ENCODE measurements around the gene GRIK4. TPM values are rescaled to one million over a fixed set of nuclear protein-coding genes. Genes with fewer than 3 reads are reported as not detected.

The GRIK4 gene
- total RNA-seq, 3 donors from 2014 or later (not counting 1 experiment from before 2014, with no cell fraction given) = 2.2 to 32.3 (median 21.9) TPM

DNA sequence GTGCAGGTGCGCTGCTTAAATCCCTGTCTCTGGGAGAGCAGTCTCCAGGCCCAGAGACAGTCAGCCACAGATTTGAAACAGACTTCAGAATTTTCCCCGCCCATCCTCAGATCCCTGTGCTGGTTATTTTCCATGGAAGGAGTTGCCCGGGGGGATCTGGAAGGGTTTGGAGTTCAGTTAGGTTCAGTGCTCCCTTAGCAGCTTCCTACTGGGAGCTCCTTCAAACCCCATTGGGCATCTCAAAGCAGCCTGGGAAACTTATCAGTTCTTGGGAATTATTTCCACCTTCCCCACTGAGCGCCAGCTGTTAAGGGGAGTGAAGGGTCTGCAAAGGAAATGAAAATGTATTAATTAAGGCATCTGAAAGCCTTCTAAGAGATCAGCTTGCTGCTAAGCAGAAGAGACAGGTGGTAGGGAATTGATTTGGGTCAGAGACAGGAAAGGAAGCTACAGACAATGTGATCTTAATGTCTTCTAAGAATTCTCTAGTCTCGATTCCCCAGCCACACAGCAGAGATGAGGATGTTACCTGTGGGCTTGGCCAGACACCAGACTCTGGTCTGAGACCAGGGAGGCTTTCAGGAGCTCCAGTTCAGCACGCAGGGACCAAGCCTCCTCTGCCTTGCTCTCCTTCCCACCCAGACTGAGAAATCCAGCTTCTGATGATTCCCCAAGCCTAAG, 406.2 kb downstream of the GRIK4 start:
- peaks cover 11% of the 10 kb centered on the region for H3K4me1 ChIP-seq (ENCODE audit: control insufficient read depth, insufficient read depth, low read length)
- Mint-ChIP-seq H3K27ac (peak overlapping the region in 1 of 2 donors; percentile 80), H3K4me1 (peaks cover 31 to 79% of the 10 kb centered on the region in 2 donors), H3K9me3 (no peaks in the 10 kb centered on the region), H3K4me3 (no peak overlapping the region), H3K27me3 (ENCODE audit: low read depth in 2 of 2) (no peaks in the 10 kb centered on the region), H3K36me3 (no peaks in the 10 kb centered on the region)
- no peaks in the 10 kb centered on the region for H3K27me3 ChIP-seq (ENCODE audit: control insufficient read depth, insufficient read depth, low read length)
- ATAC-seq = no peak
- H3K9me3 ChIP-seq (ENCODE audit: control insufficient read depth, insufficient read depth, low read length) = no peaks in the 10 kb centered on the region
- no peaks in the 10 kb centered on the region for H3K36me3 ChIP-seq (ENCODE audit: control insufficient read depth, insufficient read depth, low read length)
- 66% methylated on average over 6 of the region's 6 CpGs for WGBS (ENCODE audit: insufficient coverage)
- no peak overlapping the region for H3K4me3 ChIP-seq (ENCODE audit: low read length)
- no peak overlapping the region for H3K27ac ChIP-seq (ENCODE audit: low read length)
- no peak for DNase-seq
- TF ChIP-seq, protein P1, sequence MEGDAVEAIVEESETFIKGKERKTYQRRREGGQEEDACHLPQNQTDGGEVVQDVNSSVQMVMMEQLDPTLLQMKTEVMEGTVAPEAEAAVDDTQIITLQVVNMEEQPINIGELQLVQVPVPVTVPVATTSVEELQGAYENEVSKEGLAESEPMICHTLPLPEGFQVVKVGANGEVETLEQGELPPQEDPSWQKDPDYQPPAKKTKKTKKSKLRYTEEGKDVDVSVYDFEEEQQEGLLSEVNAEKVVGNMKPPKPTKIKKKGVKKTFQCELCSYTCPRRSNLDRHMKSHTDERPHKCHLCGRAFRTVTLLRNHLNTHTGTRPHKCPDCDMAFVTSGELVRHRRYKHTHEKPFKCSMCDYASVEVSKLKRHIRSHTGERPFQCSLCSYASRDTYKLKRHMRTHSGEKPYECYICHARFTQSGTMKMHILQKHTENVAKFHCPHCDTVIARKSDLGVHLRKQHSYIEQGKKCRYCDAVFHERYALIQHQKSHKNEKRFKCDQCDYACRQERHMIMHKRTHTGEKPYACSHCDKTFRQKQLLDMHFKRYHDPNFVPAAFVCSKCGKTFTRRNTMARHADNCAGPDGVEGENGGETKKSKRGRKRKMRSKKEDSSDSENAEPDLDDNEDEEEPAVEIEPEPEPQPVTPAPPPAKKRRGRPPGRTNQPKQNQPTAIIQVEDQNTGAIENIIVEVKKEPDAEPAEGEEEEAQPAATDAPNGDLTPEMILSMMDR (IDR thresholded peaks at IDR 0.05) = no peak
- intact Hi-C loops (cut with micrococcal nuclease) = no loop called here

DNA sequence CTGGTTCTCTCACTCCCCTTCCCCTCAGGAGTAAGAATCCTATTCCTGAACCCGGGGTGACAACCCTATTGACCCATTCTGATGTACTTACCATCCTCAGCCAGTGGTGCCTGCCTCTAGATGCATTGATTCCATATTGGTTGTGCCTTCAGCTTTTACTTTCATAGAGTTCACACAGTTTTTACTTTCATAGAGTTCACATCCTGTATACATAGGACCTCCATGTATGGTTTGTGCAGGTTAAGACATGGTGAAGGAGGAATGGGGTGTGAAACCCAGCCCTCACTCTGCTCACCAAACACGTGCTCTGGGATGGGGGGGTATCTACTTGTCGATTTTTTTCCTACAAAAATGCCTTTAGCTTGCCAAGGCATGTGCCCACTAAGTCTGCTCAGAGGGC, 406.7 kb downstream of the GRIK4 start:
- Histone ChIP-seq H3K36me3 (ENCODE audit: control insufficient read depth, insufficient read depth, low read length) (no peaks in the 10 kb centered on the region), H3K4me3 (ENCODE audit: low read length) (no peak overlapping the region), H3K27me3 (ENCODE audit: control insufficient read depth, insufficient read depth, low read length) (no peaks in the 10 kb centered on the region), H3K9me3 (ENCODE audit: control insufficient read depth, insufficient read depth, low read length) (no peaks in the 10 kb centered on the region), H3K4me1 (ENCODE audit: control insufficient read depth, insufficient read depth, low read length) (peaks cover 11% of the 10 kb centered on the region), H3K27ac (ENCODE audit: low read length) (no peak overlapping the region)
- Mint-ChIP-seq H3K4me3 (no peak overlapping the region), H3K4me1 (peaks cover 26 to 77% of the 10 kb centered on the region in 2 donors), H3K36me3 (no peaks in the 10 kb centered on the region), H3K27ac (peak overlapping the region in 1 of 2 donors; percentile 80), H3K27me3 (ENCODE audit: low read depth in 2 of 2) (no peaks in the 10 kb centered on the region), H3K9me3 (no peaks in the 10 kb centered on the region)
- DNase-seq = no peak
- peak in 2 of 3 donors; percentile 38 to 43 for ATAC-seq
- 48% methylated on average over 2 of the region's 3 CpGs for WGBS (ENCODE audit: insufficient coverage)
- TF ChIP-seq, protein P1 (IDR thresholded peaks at IDR 0.05) = no peak
- intact Hi-C loops (cut with micrococcal nuclease) = no loop called here

DNA sequence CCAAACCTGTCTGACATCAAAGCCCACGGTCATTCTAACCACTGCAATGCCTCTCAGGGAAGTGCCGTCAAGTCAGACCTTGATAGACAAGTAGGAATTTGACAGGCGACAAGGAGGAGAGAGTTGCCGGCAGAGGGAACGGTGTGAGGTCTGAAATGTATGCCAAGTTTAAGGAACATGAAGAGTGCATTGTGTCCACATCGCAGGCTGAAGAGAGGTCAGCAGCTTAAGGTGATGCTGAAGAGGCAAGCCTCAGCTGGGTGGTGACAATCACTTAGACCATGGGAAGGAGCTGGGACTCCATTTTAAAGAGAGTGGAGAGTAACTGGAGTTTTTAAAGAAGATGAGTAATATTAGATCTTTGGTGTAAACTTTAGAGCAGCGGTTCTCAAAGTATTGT, 407.5 kb downstream of the GRIK4 start:
- TF ChIP-seq, protein P1 (IDR thresholded peaks at IDR 0.05) = no peak
- 93% methylated on average over 7 of the region's 7 CpGs for WGBS (ENCODE audit: insufficient coverage)
- Mint-ChIP-seq H3K9me3 (no peaks in the 10 kb centered on the region), H3K36me3 (no peaks in the 10 kb centered on the region), H3K4me1 (peaks cover 24 to 74% of the 10 kb centered on the region in 2 donors), H3K4me3 (no peak overlapping the region), H3K27me3 (ENCODE audit: low read depth in 2 of 2) (no peaks in the 10 kb centered on the region), H3K27ac (peak overlapping the region in 1 of 2 donors; percentile 80)
- H3K4me3 ChIP-seq (ENCODE audit: low read length) = no peak overlapping the region
- ATAC-seq (no peak), DNase-seq (no peak)
- no peaks in the 10 kb centered on the region for H3K36me3 ChIP-seq (ENCODE audit: control insufficient read depth, insufficient read depth, low read length)
- peaks cover 11% of the 10 kb centered on the region for H3K4me1 ChIP-seq (ENCODE audit: control insufficient read depth, insufficient read depth, low read length)
- H3K27ac ChIP-seq (ENCODE audit: low read length) = no peak overlapping the region
- intact Hi-C loops (cut with micrococcal nuclease) = no loop called here
- no peaks in the 10 kb centered on the region for H3K9me3 ChIP-seq (ENCODE audit: control insufficient read depth, insufficient read depth, low read length)
- H3K27me3 ChIP-seq (ENCODE audit: control insufficient read depth, insufficient read depth, low read length) = no peaks in the 10 kb centered on the region

DNA sequence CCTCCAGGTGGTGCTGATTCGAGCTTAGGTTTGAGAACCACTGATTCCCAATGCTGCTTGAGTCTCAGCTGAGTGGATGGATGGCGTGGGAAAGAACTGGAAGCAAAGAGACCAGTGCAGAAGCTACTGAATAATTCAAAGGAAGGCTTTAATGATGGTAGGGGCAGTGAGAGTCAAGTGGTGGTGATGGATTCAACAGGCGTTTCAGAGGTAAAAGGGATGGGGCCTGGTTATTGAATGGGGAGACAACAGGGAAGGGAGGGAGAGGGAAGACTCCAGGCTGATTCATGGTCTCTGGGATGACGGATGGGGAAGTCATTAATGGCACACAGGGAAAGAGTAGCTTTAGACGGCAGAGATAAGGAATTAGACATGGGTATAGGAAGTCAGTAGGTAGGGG, 408.0 kb downstream of the GRIK4 start:
- 74% methylated on average over 5 of the region's 5 CpGs for WGBS (ENCODE audit: insufficient coverage)
- Mint-ChIP-seq H3K4me1 (peaks cover 24 to 70% of the 10 kb centered on the region in 2 donors), H3K4me3 (no peak overlapping the region)

More for the DNA sequence above, 408.0 kb downstream of the GRIK4 start:
- H3K27ac ChIP-seq (ENCODE audit: low read length) = no peak overlapping the region
- Mint-ChIP-seq H3K36me3 (no peaks in the 10 kb centered on the region), H3K27ac (peak overlapping the region in 1 of 2 donors; percentile 3), H3K9me3 (no peaks in the 10 kb centered on the region), H3K27me3 (ENCODE audit: low read depth in 2 of 2) (no peaks in the 10 kb centered on the region)
- no peaks in the 10 kb centered on the region for H3K36me3 ChIP-seq (ENCODE audit: control insufficient read depth, insufficient read depth, low read length)
- no peaks in the 10 kb centered on the region for H3K9me3 ChIP-seq (ENCODE audit: control insufficient read depth, insufficient read depth, low read length)
- no peak overlapping the region for H3K4me3 ChIP-seq (ENCODE audit: low read length)
- intact Hi-C loops (cut with micrococcal nuclease) = no loop called here
- TF ChIP-seq, protein P1 (IDR thresholded peaks at IDR 0.05) = no peak
- no peaks in the 10 kb centered on the region for H3K27me3 ChIP-seq (ENCODE audit: control insufficient read depth, insufficient read depth, low read length)
- DNase-seq (no peak), ATAC-seq (no peak)
- H3K4me1 ChIP-seq (ENCODE audit: control insufficient read depth, insufficient read depth, low read length) = peaks cover 11% of the 10 kb centered on the region

All from natural killer cell (primary cell).